ENCODE measurements around the gene FHIT.

DNA sequence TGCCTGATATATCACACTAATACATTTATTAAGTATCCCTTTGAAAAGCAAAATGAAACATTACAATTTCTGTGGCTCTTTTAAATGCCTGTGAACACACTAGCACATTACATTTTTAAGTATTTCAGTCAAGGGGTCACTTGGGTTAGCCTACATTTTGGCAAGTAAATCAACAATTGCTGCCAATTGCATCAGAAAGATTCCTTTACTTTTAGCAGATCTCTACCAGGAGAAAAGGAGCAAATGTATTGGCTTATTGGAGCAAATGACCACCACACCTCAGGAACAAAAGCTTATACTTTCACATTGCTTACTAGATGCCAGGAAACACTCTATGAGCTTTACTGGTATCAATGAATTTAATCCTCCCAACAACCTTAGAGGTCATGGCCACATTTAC lies 947.1 kb downstream of the FHIT start:
- TF ChIP-seq, protein P1, sequence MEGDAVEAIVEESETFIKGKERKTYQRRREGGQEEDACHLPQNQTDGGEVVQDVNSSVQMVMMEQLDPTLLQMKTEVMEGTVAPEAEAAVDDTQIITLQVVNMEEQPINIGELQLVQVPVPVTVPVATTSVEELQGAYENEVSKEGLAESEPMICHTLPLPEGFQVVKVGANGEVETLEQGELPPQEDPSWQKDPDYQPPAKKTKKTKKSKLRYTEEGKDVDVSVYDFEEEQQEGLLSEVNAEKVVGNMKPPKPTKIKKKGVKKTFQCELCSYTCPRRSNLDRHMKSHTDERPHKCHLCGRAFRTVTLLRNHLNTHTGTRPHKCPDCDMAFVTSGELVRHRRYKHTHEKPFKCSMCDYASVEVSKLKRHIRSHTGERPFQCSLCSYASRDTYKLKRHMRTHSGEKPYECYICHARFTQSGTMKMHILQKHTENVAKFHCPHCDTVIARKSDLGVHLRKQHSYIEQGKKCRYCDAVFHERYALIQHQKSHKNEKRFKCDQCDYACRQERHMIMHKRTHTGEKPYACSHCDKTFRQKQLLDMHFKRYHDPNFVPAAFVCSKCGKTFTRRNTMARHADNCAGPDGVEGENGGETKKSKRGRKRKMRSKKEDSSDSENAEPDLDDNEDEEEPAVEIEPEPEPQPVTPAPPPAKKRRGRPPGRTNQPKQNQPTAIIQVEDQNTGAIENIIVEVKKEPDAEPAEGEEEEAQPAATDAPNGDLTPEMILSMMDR (IDR thresholded peaks at IDR 0.05; ENCODE audit: low read depth, low read length, poor library complexity, severe bottlenecking), result no peak
- TF ChIP-seq EZH2phosphoT487 (IDR thresholded peaks at IDR 0.05; ENCODE audit: borderline replicate concordance, low read length), result no peak
